GM18507 (cell line): ENCODE results near the gene CLCNKB.

Source experiments
- DNase-seq: peaks from one replicate; pipeline ENCODE4 v3.0.0; 2011; ENCODE audit warnings: low read depth; ENCODE audit not compliant: insufficient read length; ENCODE audit errors: extremely low spot score
- FAIRE-seq: peaks from 2 replicates; lab custom pipeline; 2011; peaks lifted over from hg19 to GRCh38; lab: Jason Lieb, UNC

Gene CLCNKB

GRCh38 chr1:16070640-16071355 lies 27.2 kb downstream of the CLCNKB start:
- DNase-seq, result no peak
- no peak for FAIRE-seq

- DNase-seq (no peak), FAIRE-seq (no peak)
Observed at GRCh38 chr1:16071614-16072013, 28.0 kb downstream of the CLCNKB start.

- FAIRE-seq, result no peak
- no peak for DNase-seq
Observed at GRCh38 chr1:16072095-16072494, 28.5 kb downstream of the CLCNKB start.

GRCh38 chr1:16072616-16073484 lies 29.3 kb downstream of the CLCNKB start:
- FAIRE-seq, result no peak
- no peak for DNase-seq

- DNase-seq, result peak; percentile 40
- FAIRE-seq, result no peak
Observed at GRCh38 chr1:16073490-16074119, 30.0 kb downstream of the CLCNKB start, which contains the start of gene FAM131C. Gene FAM131C (minus strand): TSS chr1:16073651. CDS start chr1:16073442, 209 bp downstream.

- DNase-seq (no peak), FAIRE-seq (no peak)
Observed at GRCh38 chr1:16074217-16074616, 30.6 kb downstream of the CLCNKB start.

GRCh38 chr1:16075337-16076030 lies 31.9 kb downstream of the CLCNKB start:
- FAIRE-seq (no peak), DNase-seq (no peak)

- DNase-seq, result no peak
- FAIRE-seq, result no peak
Observed at GRCh38 chr1:16076031-16076864, 32.7 kb downstream of the CLCNKB start.

GRCh38 chr1:16076865-16077238 lies 33.3 kb downstream of the CLCNKB start:
- DNase-seq, result no peak
- FAIRE-seq, result no peak

- FAIRE-seq (no peak), DNase-seq (no peak)
Observed at GRCh38 chr1:16077406-16078245, 34.0 kb downstream of the CLCNKB start.

- peak; percentile 60 for DNase-seq
- FAIRE-seq, result peak; percentile 80
Observed at GRCh38 chr1:16078925-16079656, 35.5 kb downstream of the CLCNKB start.

- FAIRE-seq (no peak), DNase-seq (no peak)
Observed at GRCh38 chr1:16080422-16081150, 37.0 kb downstream of the CLCNKB start.

GRCh38 chr1:16081636-16082035 lies 38.1 kb downstream of the CLCNKB start:
- FAIRE-seq (no peak), DNase-seq (no peak)

- peak; percentile 49 for DNase-seq
- FAIRE-seq, result peak; percentile 58
Observed at GRCh38 chr1:16082283-16083038, 38.9 kb downstream of the CLCNKB start.

- DNase-seq (no peak), FAIRE-seq (no peak)
Observed at GRCh38 chr1:16083486-16083885, 39.9 kb downstream of the CLCNKB start.

GRCh38 chr1:16085522-16085921 lies 41.9 kb downstream of the CLCNKB start:
- FAIRE-seq, result no peak
- no peak for DNase-seq
